ENCODE measurements around the gene HMGCS1. TPM values are rescaled to one million over a fixed set of nuclear protein-coding genes. Genes with fewer than 3 reads are reported as not detected.

HMGCS1 gene
- total RNA-seq, 4 donors from 2014 or later = 11.1 to 19.9 (median 12.7) TPM

- no peak overlapping the region for H3K27ac ChIP-seq (replicated peaks in 1 of 4)
- no peaks in the 10 kb centered on the region for H3K27me3 ChIP-seq
- DNase-seq (ENCODE audit: extremely low spot score) = no peak
- no peaks in the 10 kb centered on the region for H3K9me3 ChIP-seq
- peaks cover 0 to 16% (median 0%) of the 10 kb centered on the region in 4 donors for H3K36me3 ChIP-seq
- intact Hi-C loops (cut with DNase I) = no loop called here
- no peaks in the 10 kb centered on the region for H3K4me1 ChIP-seq
- TF ChIP-seq CTCF (IDR thresholded peaks at IDR 0.05) (no peak), POLR2AphosphoS5 (IDR thresholded peaks at IDR 0.05) (no peak), POLR2A (IDR thresholded peaks at IDR 0.05; ENCODE audit: low read depth) (no peak), EP300 (IDR thresholded peaks at IDR 0.05) (no peak)
- no peak overlapping the region for H3K4me3 ChIP-seq
Observed at GRCh38 chr5:43243270-43243669, 69.9 kb downstream of the HMGCS1 start.

GRCh38 chr5:43242196-43242595 lies 71.0 kb downstream of the HMGCS1 start:
- intact Hi-C loops (cut with DNase I) = no loop called here
- peaks cover 0 to 16% (median 0%) of the 10 kb centered on the region in 4 donors for H3K36me3 ChIP-seq
- TF ChIP-seq POLR2AphosphoS5 (IDR thresholded peaks at IDR 0.05) (no peak), POLR2A (IDR thresholded peaks at IDR 0.05; ENCODE audit: low read depth) (no peak), CTCF (IDR thresholded peaks at IDR 0.05) (no peak), EP300 (IDR thresholded peaks at IDR 0.05) (no peak)
- WGBS = 63% methylated on average over 1 of the region's 1 CpG
- no peak for DNase-seq (ENCODE audit: extremely low spot score)
- no peak overlapping the region for H3K4me3 ChIP-seq
- no peak overlapping the region for H3K27ac ChIP-seq (replicated peaks in 1 of 4)
- H3K27me3 ChIP-seq = no peaks in the 10 kb centered on the region
- no peaks in the 10 kb centered on the region for H3K9me3 ChIP-seq
- no peaks in the 10 kb centered on the region for H3K4me1 ChIP-seq

Other genes with a start within 250 kb of the HMGCS1 start
- gene ZNF131, start 192.5 kb downstream of the HMGCS1 start, total RNA-seq = 10 to 100 TPM; 22.1 to 35.3 (median 23.7) TPM
- gene NIM1K, start 121.2 kb downstream of the HMGCS1 start, total RNA-seq = 1 to 10 TPM in 3 of 4 donors, under 1 TPM in 1; 0.42 to 2.3 (median 1.6) TPM
- gene CCL28, start 99.0 kb upstream of the HMGCS1 start, total RNA-seq = 1 to 10 TPM; 2.2 to 3.3 (median 2.3) TPM
- gene TMEM267, start 170.5 kb upstream of the HMGCS1 start, total RNA-seq = 10 to 100 TPM in 1 of 4 donors, 1 to 10 TPM in 3; 6.1 to 10.4 (median 9.2) TPM
- 1 to 10 TPM in 3 of 4 donors, under 1 TPM in 1; 0.42 to 1.6 (median 1.4) TPM for gene C5orf34, start 201.7 kb upstream of the HMGCS1 start, total RNA-seq
- 100 to 1,000 TPM in 3 of 4 donors, 10 to 100 TPM in 1; 81.4 to 135 (median 106) TPM for gene PAIP1, start 243.7 kb upstream of the HMGCS1 start, total RNA-seq